ENCODE measurements around the gene SUN3.

- TF ChIP-seq, protein P1, sequence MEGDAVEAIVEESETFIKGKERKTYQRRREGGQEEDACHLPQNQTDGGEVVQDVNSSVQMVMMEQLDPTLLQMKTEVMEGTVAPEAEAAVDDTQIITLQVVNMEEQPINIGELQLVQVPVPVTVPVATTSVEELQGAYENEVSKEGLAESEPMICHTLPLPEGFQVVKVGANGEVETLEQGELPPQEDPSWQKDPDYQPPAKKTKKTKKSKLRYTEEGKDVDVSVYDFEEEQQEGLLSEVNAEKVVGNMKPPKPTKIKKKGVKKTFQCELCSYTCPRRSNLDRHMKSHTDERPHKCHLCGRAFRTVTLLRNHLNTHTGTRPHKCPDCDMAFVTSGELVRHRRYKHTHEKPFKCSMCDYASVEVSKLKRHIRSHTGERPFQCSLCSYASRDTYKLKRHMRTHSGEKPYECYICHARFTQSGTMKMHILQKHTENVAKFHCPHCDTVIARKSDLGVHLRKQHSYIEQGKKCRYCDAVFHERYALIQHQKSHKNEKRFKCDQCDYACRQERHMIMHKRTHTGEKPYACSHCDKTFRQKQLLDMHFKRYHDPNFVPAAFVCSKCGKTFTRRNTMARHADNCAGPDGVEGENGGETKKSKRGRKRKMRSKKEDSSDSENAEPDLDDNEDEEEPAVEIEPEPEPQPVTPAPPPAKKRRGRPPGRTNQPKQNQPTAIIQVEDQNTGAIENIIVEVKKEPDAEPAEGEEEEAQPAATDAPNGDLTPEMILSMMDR (IDR thresholded peaks at IDR 0.05) = no peak
- no peak for TF ChIP-seq EP300 (IDR thresholded peaks at IDR 0.05)
These were observed 16.4 kb upstream of the SUN3 start for GRCh38 chr7:48045195-48045765.
